ENCODE measurements around the gene MCL1.

The MCL1 gene

GRCh38 chr1:150528196-150528595, 51.2 kb downstream of the MCL1 start:
- Histone ChIP-seq H3K4me2 (ENCODE audit: low read depth, low read length, poor library complexity, severe bottlenecking) (no peak overlapping the region), H3K4me3 (ENCODE audit: insufficient read depth, low read length, poor library complexity, severe bottlenecking) (no peak overlapping the region)

GRCh38 chr1:150525348-150525747, 54.1 kb downstream of the MCL1 start:
- H3K9ac ChIP-seq (ENCODE audit: low read length), result no peak overlapping the region
- H2AFZ ChIP-seq (ENCODE audit: low read depth, low read length, severe bottlenecking), result no peak overlapping the region
- no peaks in the 10 kb centered on the region for H4K20me1 ChIP-seq (ENCODE audit: low read depth, low read length)
- no peak overlapping the region for H3K4me2 ChIP-seq (ENCODE audit: low read depth, low read length, poor library complexity, severe bottlenecking)
- H3K27me3 ChIP-seq (ENCODE audit: low read length), result no peaks in the 10 kb centered on the region
- TF ChIP-seq, protein P1, sequence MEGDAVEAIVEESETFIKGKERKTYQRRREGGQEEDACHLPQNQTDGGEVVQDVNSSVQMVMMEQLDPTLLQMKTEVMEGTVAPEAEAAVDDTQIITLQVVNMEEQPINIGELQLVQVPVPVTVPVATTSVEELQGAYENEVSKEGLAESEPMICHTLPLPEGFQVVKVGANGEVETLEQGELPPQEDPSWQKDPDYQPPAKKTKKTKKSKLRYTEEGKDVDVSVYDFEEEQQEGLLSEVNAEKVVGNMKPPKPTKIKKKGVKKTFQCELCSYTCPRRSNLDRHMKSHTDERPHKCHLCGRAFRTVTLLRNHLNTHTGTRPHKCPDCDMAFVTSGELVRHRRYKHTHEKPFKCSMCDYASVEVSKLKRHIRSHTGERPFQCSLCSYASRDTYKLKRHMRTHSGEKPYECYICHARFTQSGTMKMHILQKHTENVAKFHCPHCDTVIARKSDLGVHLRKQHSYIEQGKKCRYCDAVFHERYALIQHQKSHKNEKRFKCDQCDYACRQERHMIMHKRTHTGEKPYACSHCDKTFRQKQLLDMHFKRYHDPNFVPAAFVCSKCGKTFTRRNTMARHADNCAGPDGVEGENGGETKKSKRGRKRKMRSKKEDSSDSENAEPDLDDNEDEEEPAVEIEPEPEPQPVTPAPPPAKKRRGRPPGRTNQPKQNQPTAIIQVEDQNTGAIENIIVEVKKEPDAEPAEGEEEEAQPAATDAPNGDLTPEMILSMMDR (IDR thresholded peaks at IDR 0.05; ENCODE audit: insufficient read depth, low read length, poor library complexity, severe bottlenecking), result no peak
- TF ChIP-seq EZH2phosphoT487 (conservative IDR thresholded peaks at IDR 0.05; ENCODE audit: low read length), result no peak
- no peak overlapping the region for H3K27ac ChIP-seq (ENCODE audit: low read depth, low read length)
- H3K9me3 ChIP-seq (ENCODE audit: insufficient read depth, low read length), result no peaks in the 10 kb centered on the region
- no peaks in the 10 kb centered on the region for H3K9me2 ChIP-seq (replicated peaks; ENCODE audit: insufficient read depth, low read length)
- H3K79me2 ChIP-seq (ENCODE audit: insufficient read depth, low read length), result no peaks in the 10 kb centered on the region
- no peak overlapping the region for H3K4me3 ChIP-seq (ENCODE audit: insufficient read depth, low read length, poor library complexity, severe bottlenecking)
- 0 out of 2 replicates have a peak, but pooled peaks cover 2% of the 10 kb centered on the region for H3F3A ChIP-seq (ENCODE audit: insufficient read depth)
- H3K36me3 ChIP-seq (ENCODE audit: low read length), result no peaks in the 10 kb centered on the region

More at GRCh38 chr1:150528196-150528595, 51.2 kb downstream of the MCL1 start:
- H3F3A ChIP-seq (ENCODE audit: insufficient read depth), result no peaks in the 10 kb centered on the region
- H3K9ac ChIP-seq (ENCODE audit: low read length), result no peak overlapping the region
- H4K20me1 ChIP-seq (ENCODE audit: low read depth, low read length), result no peaks in the 10 kb centered on the region
- no peaks in the 10 kb centered on the region for H3K9me3 ChIP-seq (ENCODE audit: insufficient read depth, low read length)
- no peaks in the 10 kb centered on the region for H3K36me3 ChIP-seq (ENCODE audit: low read length)
- TF ChIP-seq, protein P1 (IDR thresholded peaks at IDR 0.05; ENCODE audit: insufficient read depth, low read length, poor library complexity, severe bottlenecking), result no peak
- TF ChIP-seq EZH2phosphoT487 (conservative IDR thresholded peaks at IDR 0.05; ENCODE audit: low read length), result no peak
- H3K27me3 ChIP-seq (ENCODE audit: low read length), result no peaks in the 10 kb centered on the region
- no peaks in the 10 kb centered on the region for H3K79me2 ChIP-seq (ENCODE audit: insufficient read depth, low read length)
- H3K9me2 ChIP-seq (replicated peaks; ENCODE audit: insufficient read depth, low read length), result no peaks in the 10 kb centered on the region
- H2AFZ ChIP-seq (ENCODE audit: low read depth, low read length, severe bottlenecking), result no peak overlapping the region
- H3K27ac ChIP-seq (ENCODE audit: low read depth, low read length), result no peak overlapping the region

Measured in SU-DHL-6 (cell line).